HepG2 (cell line): ENCODE results near the gene AP4S1. TPM values are rescaled to one million over a fixed set of nuclear protein-coding genes. Genes with fewer than 3 reads are reported as not detected.

Experiments used
- AKNA ChIP-seq: sonication (generic); formaldehyde crosslinking; IDR thresholded peaks from 2 replicates; pipeline ENCODE4 v1.4.0; 2020; ENCODE audit warnings: missing genetic modification reagents, borderline replicate concordance
- CEBPG ChIP-seq: IDR thresholded peaks from 2 replicates; pipeline ENCODE4 v1.6.1; 2016
- GLI4 ChIP-seq: sonication (generic); formaldehyde crosslinking; IDR thresholded peaks from 2 replicates; pipeline ENCODE4 v1.5.1; 2020; ENCODE audit warnings: missing genetic modification reagents, mild to moderate bottlenecking, moderate library complexity, borderline replicate concordance
- MLLT10 ChIP-seq: sonication (generic); formaldehyde crosslinking; IDR thresholded peaks from 2 replicates; pipeline ENCODE4 v1.4.0; 2020; ENCODE audit warnings: missing genetic modification reagents
- TFE3 ChIP-seq: IDR thresholded peaks from 2 replicates; pipeline ENCODE4 v1.6.1; 2016
- THAP9 ChIP-seq: sonication (generic); formaldehyde crosslinking; IDR thresholded peaks from 2 replicates; pipeline ENCODE4; 2020; ENCODE audit warnings: missing genetic modification reagents, mild to moderate bottlenecking, borderline replicate concordance
- ZMYM3 ChIP-seq: sonication (generic); formaldehyde crosslinking; IDR thresholded peaks from 2 replicates; pipeline ENCODE4 v1.5.1; 2020; ENCODE audit warnings: mild to moderate bottlenecking, missing genetic modification reagents
- ZNF383 ChIP-seq: sonication (generic); formaldehyde crosslinking; IDR thresholded peaks from 2 replicates; pipeline ENCODE4 v1.4.0; 2020; ENCODE audit warnings: missing genetic modification reagents, mild to moderate bottlenecking, borderline replicate concordance
- ZNF891 ChIP-seq: sonication (generic); formaldehyde crosslinking; IDR thresholded peaks from 2 replicates; pipeline ENCODE4 v1.5.0; 2020; ENCODE audit warnings: mild to moderate bottlenecking, missing genetic modification reagents
- polyA plus RNA-seq, 8 experiments: library from polyadenylated mRNA; depleted of rRNA in 3 of 8; stranded (reverse) in 7 of 8; unstranded in 1 of 8; fragments of >200 nt; fragmentation: Illumina TruSeq in 4 of 8; extraction: Trizol in 4 of 8; gene quantifications; 2 replicates each; pipeline versions ENCODE4 v1.2.1 to v1.2.3, GENCODE V29; 2011 to 2016; ENCODE audit warnings: low read depth in 4 of 8, missing spikeins in 1 of 8, mixed read lengths in 1 of 8; ENCODE audit not compliant: insufficient read depth in 1 of 8
- total RNA-seq, 5 experiments: library from RNA; depleted of rRNA; stranded (reverse); fragments of >200 nt; fragmentation: Illumina TruSeq; extraction: Trizol; gene quantifications; 2 replicates each; pipeline ENCODE4 v1.2.3, GENCODE V29; 2016; ENCODE audit warnings: low read depth in 1 of 5
- TF ChIP-seq, protein P1 (sequence below): IDR thresholded peaks from 2 replicates; pipeline ENCODE4 v1.6.1; 2016; ENCODE audit warnings: missing genetic modification reagents, missing compliant biosample characterization
- TF ChIP-seq, protein P2 (sequence below): sonication (generic); formaldehyde crosslinking; IDR thresholded peaks from 2 replicates; pipeline ENCODE4 v1.5.1; 2020; ENCODE audit warnings: mild to moderate bottlenecking, missing genetic modification reagents, borderline replicate concordance

AP4S1 gene
- total and polyA plus RNA-seq, 2 of the 13 experiments (the other 11 are each of a cell fraction or from before 2014, with no cell fraction given), result 3.9 to 21.1 TPM

GRCh38 chr14:31037709-31038221, 12.3 kb downstream of the AP4S1 start (continued):
- TF ChIP-seq AKNA, result no peak
- no peak for TF ChIP-seq TFE3 (CRISPR knock-in tag)
- no peak for TF ChIP-seq MLLT10 (CRISPR knock-in tag)
- peak; percentile 98 for TF ChIP-seq CEBPG (CRISPR knock-in tag)
- no peak for TF ChIP-seq THAP9 (CRISPR knock-in tag)
- no peak; the same call in 1 of the 2 replicates for TF ChIP-seq GLI4 (CRISPR knock-in tag)
- TF ChIP-seq ZMYM3 (CRISPR knock-in tag), result peak; percentile 51; the same call in 1 of the 2 replicates
- no peak for TF ChIP-seq ZNF891 (CRISPR knock-in tag)
- TF ChIP-seq, protein P1, sequence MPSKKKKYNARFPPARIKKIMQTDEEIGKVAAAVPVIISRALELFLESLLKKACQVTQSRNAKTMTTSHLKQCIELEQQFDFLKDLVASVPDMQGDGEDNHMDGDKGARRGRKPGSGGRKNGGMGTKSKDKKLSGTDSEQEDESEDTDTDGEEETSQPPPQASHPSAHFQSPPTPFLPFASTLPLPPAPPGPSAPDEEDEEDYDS (CRISPR knock-in tag), result no peak; the same call in 1 of the 2 replicates
- TF ChIP-seq ZNF383, result no peak
- TF ChIP-seq, protein P2, sequence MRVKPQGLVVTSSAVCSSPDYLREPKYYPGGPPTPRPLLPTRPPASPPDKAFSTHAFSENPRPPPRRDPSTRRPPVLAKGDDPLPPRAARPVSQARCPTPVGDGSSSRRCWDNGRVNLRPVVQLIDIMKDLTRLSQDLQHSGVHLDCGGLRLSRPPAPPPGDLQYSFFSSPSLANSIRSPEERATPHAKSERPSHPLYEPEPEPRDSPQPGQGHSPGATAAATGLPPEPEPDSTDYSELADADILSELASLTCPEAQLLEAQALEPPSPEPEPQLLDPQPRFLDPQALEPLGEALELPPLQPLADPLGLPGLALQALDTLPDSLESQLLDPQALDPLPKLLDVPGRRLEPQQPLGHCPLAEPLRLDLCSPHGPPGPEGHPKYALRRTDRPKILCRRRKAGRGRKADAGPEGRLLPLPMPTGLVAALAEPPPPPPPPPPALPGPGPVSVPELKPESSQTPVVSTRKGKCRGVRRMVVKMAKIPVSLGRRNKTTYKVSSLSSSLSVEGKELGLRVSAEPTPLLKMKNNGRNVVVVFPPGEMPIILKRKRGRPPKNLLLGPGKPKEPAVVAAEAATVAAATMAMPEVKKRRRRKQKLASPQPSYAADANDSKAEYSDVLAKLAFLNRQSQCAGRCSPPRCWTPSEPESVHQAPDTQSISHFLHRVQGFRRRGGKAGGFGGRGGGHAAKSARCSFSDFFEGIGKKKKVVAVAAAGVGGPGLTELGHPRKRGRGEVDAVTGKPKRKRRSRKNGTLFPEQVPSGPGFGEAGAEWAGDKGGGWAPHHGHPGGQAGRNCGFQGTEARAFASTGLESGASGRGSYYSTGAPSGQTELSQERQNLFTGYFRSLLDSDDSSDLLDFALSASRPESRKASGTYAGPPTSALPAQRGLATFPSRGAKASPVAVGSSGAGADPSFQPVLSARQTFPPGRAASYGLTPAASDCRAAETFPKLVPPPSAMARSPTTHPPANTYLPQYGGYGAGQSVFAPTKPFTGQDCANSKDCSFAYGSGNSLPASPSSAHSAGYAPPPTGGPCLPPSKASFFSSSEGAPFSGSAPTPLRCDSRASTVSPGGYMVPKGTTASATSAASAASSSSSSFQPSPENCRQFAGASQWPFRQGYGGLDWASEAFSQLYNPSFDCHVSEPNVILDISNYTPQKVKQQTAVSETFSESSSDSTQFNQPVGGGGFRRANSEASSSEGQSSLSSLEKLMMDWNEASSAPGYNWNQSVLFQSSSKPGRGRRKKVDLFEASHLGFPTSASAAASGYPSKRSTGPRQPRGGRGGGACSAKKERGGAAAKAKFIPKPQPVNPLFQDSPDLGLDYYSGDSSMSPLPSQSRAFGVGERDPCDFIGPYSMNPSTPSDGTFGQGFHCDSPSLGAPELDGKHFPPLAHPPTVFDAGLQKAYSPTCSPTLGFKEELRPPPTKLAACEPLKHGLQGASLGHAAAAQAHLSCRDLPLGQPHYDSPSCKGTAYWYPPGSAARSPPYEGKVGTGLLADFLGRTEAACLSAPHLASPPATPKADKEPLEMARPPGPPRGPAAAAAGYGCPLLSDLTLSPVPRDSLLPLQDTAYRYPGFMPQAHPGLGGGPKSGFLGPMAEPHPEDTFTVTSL (CRISPR knock-in tag), result no peak; the same call in 1 of the 2 replicates
